GM12872 (cell line): ENCODE measurements around the gene CNTNAP2.

Experiments
- TF ChIP-seq, protein P1 (sequence below): IDR thresholded peaks from 3 replicates; pipeline ENCODE4 v1.5.1; 2011; ENCODE audit warnings: low read depth, mild to moderate bottlenecking, low read length, moderate library complexity; ENCODE audit not compliant: insufficient read depth

The CNTNAP2 gene

DNA sequence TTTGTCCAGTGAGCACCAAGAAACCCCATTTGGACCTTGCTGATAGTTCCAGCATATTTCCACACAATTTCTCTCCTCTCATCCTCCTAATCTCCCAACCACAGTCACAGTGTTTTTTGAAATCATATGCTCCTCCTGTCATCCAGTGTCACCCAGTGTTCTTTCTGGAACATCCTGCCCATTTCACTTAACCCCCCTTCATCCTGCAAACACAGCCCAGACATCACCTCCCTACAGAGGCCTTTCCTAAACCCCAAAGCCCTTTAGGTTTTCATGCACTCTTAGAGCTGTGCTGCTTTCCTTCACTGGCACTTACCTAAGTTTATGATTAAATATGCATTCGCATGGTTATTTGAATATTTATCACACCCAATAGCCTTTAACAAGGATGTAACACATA, 1316.0 kb downstream of the CNTNAP2 start:
- TF ChIP-seq, protein P1, sequence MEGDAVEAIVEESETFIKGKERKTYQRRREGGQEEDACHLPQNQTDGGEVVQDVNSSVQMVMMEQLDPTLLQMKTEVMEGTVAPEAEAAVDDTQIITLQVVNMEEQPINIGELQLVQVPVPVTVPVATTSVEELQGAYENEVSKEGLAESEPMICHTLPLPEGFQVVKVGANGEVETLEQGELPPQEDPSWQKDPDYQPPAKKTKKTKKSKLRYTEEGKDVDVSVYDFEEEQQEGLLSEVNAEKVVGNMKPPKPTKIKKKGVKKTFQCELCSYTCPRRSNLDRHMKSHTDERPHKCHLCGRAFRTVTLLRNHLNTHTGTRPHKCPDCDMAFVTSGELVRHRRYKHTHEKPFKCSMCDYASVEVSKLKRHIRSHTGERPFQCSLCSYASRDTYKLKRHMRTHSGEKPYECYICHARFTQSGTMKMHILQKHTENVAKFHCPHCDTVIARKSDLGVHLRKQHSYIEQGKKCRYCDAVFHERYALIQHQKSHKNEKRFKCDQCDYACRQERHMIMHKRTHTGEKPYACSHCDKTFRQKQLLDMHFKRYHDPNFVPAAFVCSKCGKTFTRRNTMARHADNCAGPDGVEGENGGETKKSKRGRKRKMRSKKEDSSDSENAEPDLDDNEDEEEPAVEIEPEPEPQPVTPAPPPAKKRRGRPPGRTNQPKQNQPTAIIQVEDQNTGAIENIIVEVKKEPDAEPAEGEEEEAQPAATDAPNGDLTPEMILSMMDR = no peak

DNA sequence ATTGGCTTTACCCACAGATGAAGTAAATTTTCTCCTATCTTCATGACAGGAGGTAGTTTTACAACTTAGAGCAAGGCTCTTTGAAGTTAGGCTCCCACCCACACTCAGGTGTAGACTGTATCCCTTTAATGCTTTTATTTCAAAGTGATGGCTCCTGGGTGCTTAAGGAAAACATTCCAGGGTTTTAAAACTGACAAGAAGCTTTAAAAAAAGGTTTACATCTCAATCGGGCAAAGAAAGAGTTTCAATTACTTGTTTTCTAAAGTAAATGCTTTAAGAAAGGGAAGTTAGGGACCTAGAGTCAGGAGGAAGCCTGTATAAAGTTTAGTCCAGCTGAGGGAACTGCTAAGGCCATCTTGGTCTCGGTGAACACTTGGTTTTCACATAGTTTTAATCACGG, 1320.1 kb downstream of the CNTNAP2 start:
- TF ChIP-seq, protein P1 = no peak

DNA sequence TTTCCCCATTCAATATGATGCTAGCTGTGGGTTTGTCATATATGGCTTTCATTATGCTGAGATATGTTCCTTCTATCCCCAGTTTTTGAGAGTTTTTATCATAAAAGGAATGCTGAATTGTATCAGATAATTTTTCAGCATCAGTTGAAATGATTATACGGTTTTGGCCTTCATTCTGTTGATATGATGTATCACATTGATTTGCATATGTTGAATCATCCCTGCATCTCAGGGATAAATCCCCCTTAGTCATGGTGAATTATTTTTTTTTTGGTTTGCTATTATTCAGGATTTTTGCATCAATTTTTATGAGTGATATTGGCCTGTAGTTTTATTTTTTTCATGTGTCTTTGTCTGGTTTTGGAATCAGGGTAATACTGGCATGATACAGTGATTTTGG, 1321.6 kb downstream of the CNTNAP2 start:
- TF ChIP-seq, protein P1 = no peak

DNA sequence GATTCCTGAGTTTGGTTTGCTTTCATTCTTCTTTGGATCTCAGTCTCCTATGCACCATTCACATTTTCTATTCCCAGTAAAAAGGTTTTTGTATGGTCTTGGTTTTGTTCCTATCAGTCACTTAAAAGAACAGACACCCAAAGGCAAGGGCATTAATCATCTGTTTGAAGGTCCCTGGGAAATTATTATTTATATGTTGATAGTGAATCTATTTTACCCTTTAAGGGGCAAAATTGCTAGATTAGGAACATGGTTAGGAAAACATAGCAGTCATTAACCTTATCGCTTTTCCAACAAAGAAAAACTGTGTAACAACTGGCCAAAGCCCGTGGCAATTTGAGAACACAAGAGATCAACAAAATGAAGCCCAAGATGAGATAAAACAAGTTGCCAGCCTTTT, 1327.3 kb downstream of the CNTNAP2 start:
- TF ChIP-seq, protein P1 = no peak

DNA sequence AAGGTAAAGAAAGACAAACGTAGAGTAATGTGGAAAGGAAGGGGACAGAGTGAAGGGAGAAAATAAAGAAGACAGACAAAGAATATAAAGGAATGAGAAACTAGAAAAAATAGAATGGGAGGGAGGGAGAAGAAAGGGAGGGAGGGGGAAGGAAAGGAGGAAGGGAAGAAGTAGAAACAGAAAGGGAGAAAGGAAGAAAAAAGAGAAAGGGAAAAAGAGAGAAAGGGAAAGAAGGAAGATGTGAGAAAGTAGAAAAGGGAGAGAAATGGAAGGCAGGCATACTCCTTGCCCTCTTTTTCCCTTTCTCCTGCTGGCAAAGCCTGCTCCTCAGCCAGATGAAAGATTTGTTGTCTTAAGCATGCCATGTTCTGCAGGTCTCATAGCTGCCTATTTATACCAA, 1336.2 kb downstream of the CNTNAP2 start:
- TF ChIP-seq, protein P1 = no peak

DNA sequence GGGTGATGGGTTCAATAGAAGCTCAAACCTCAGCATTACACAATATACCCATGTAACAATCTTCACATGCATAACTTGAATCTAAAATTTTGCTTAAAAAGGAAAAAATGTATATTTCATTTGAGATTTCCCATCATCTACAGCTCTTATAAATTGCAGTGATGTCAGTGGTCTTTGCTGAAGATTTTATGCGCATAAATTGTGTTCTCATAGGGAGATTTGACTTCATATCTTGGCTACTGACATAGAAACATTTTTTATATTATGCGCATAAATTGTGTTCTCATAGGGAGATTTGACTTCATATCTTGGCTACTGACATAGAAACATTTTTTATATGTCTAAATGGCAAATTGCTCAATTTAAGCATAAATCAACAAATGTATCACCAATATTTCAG, 1348.6 kb downstream of the CNTNAP2 start:
- TF ChIP-seq, protein P1 = no peak

DNA sequence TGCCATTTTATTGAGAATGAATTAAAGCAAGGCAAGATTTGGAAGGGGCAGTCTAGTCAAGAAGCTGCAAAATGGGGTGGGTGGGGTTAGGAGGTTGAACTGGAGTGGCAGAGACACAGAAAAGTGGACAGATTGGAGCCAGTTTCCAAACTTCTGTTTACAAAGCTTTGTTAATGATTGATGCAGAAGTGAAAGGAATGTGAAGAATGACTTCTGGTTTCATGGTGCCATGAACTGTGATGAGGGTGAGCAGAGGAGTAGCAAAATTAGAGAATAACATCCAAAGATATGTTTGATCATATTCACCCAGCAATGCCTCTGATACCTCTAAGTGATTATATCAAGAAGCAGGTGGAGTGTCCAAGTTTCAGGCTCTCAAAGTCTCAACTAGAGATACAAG, 1356.0 kb downstream of the CNTNAP2 start:
- TF ChIP-seq, protein P1 = no peak

DNA sequence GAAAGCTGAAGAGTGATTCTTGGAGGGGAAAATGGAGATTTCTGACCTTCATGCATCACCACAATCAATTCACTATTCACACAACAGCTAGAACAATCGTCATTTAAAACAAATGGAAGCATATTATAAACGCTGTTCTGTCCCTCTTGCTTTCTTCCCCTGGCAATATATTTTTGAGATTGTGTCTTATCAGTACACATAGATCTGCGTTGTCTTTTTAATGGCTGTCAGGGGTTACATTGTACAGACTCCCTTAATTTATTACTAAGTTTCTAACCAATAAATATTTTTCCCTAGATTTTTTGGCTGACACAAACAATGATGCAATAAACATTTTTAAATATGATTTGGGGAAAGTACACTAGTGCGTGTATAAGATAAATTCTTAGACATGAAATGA, 1358.3 kb downstream of the CNTNAP2 start:
- TF ChIP-seq, protein P1 = no peak
